Measurements from ENCODE around the gene MYDGF. TPM values are rescaled to one million over a fixed set of nuclear protein-coding genes. Genes with fewer than 3 reads are reported as not detected.

MYDGF gene
- total RNA-seq, 1 donor from 2014 or later, result 23.4 TPM

DNA sequence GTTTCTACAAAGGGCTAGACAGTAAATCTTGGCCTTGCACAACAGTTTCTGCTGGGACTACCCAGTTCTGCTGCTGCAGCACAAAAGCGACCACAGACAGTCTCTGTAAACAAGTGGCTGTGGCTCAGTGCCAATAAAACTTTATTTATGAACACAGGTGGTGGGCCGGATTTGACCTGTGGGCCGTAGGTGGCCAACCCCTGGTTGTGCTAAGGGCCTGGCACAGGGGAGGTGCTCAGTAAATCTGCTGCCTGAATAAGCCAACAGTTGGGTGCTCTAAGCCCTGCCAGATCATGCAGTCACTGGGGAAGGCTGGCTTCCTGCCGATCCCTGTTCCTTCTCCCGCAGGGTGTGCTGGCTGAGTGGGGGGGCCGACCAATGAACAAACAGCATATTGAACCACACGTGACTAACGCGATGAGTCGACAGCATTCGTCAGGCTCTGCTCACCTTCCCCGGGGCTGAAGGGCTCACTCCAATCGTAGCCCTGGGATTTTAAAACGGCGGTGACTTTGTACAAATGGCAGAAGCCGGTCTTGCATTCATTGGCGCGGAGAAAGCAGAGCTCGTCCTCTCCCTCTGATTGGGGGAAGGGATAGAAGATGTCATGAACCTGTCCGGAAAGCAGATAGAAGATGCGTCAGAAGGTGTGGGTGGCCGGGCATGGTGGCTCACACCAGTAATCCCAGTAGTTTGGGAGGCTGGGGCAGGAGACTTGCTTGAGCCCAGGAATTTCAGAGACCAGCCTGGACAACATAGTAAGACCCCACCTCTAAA is 24.3 kb upstream of the MYDGF start:
- no peak for TF ChIP-seq EZH2phosphoT487 (IDR thresholded peaks at IDR 0.05)
- TF ChIP-seq EZH2 (IDR thresholded peaks at IDR 0.05), result no peak
- TF ChIP-seq, protein P1, sequence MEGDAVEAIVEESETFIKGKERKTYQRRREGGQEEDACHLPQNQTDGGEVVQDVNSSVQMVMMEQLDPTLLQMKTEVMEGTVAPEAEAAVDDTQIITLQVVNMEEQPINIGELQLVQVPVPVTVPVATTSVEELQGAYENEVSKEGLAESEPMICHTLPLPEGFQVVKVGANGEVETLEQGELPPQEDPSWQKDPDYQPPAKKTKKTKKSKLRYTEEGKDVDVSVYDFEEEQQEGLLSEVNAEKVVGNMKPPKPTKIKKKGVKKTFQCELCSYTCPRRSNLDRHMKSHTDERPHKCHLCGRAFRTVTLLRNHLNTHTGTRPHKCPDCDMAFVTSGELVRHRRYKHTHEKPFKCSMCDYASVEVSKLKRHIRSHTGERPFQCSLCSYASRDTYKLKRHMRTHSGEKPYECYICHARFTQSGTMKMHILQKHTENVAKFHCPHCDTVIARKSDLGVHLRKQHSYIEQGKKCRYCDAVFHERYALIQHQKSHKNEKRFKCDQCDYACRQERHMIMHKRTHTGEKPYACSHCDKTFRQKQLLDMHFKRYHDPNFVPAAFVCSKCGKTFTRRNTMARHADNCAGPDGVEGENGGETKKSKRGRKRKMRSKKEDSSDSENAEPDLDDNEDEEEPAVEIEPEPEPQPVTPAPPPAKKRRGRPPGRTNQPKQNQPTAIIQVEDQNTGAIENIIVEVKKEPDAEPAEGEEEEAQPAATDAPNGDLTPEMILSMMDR (IDR thresholded peaks at IDR 0.05), result no peak
- H3K4me3 Mint-ChIP-seq, result no peak overlapping the region
- Histone ChIP-seq H3K36me3 (no peaks in the 10 kb centered on the region), H3K27me3 (no peaks in the 10 kb centered on the region), H3K9me3 (ENCODE audit: low read depth) (no peaks in the 10 kb centered on the region), H3K4me1 (no peaks in the 10 kb centered on the region), H3F3A (ENCODE audit: low read depth) (no peaks in the 10 kb centered on the region), H4K20me1 (ENCODE audit: low read depth) (no peaks in the 10 kb centered on the region), H2AFZ (replicated peaks) (no peak overlapping the region), H3K4me2 (no peak overlapping the region), H3K79me2 (ENCODE audit: low read depth) (no peaks in the 10 kb centered on the region), H3K27ac (no peak overlapping the region), H3K9ac (no peak overlapping the region), H3K4me3 (no peak overlapping the region)
- H3K36me3 Mint-ChIP-seq, result peaks cover 20% of the 10 kb centered on the region
- H3K9me3 Mint-ChIP-seq, result no peaks in the 10 kb centered on the region
- H3K4me1 Mint-ChIP-seq, result no peaks in the 10 kb centered on the region
- DNase-seq (ENCODE audit: low spot score), result no peak
- no peaks in the 10 kb centered on the region for H3K27me3 Mint-ChIP-seq (ENCODE audit: insufficient read depth, low read depth)
- no peak overlapping the region for H3K27ac Mint-ChIP-seq

DNA sequence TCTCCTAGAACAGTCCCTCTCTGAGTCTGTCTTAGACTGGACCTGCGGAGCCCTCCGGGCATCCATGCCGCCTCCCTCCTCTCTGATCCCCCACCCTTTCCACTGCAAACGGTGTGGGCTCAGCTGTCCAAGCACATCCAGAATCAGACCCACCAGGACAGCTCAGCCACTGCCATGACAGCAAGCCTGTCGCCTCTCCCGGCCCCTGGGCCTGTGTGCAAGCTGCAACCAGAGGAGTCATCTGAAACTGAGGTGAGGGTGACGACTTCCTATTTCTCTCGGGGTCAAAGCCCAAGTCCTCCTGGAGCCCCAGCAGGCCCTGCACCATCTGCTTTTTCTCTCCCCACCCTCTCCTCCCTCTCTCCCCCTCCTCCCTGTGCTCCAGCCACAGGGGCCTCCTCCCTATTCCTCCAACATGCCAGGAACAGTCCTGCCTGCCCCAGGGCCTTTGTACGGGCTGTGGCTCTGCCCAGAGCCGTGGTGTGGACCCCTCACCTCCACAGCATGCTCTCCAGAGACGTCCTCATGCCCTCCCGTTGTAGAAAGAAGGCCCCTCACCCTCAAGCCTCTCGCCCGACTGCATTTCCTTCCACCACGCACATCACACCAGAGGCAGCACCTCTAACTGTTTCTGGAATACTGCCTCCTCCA is 23.5 kb upstream of the MYDGF start:
- no peak overlapping the region for H3K4me3 ChIP-seq
- Mint-ChIP-seq H3K27ac (no peak overlapping the region), H3K4me3 (no peak overlapping the region), H3K27me3 (ENCODE audit: insufficient read depth, low read depth) (no peaks in the 10 kb centered on the region), H3K4me1 (no peaks in the 10 kb centered on the region), H3K9me3 (no peaks in the 10 kb centered on the region), H3K36me3 (peaks cover 20% of the 10 kb centered on the region)
- H3K27ac ChIP-seq, result no peak overlapping the region
- H3K4me2 ChIP-seq, result no peak overlapping the region
- H2AFZ ChIP-seq (replicated peaks), result no peak overlapping the region
- H3K9ac ChIP-seq, result no peak overlapping the region
- H3F3A ChIP-seq (ENCODE audit: low read depth), result no peaks in the 10 kb centered on the region
- no peaks in the 10 kb centered on the region for H4K20me1 ChIP-seq (ENCODE audit: low read depth)
- no peaks in the 10 kb centered on the region for H3K36me3 ChIP-seq
- H3K4me1 ChIP-seq, result no peaks in the 10 kb centered on the region
- H3K79me2 ChIP-seq (ENCODE audit: low read depth), result no peaks in the 10 kb centered on the region
- H3K27me3 ChIP-seq, result no peaks in the 10 kb centered on the region
- TF ChIP-seq EZH2phosphoT487 (IDR thresholded peaks at IDR 0.05), result no peak
- no peak for TF ChIP-seq EZH2 (IDR thresholded peaks at IDR 0.05)
- TF ChIP-seq, protein P1 (IDR thresholded peaks at IDR 0.05), result no peak
- DNase-seq (ENCODE audit: low spot score), result no peak
- no peaks in the 10 kb centered on the region for H3K9me3 ChIP-seq (ENCODE audit: low read depth)

DNA sequence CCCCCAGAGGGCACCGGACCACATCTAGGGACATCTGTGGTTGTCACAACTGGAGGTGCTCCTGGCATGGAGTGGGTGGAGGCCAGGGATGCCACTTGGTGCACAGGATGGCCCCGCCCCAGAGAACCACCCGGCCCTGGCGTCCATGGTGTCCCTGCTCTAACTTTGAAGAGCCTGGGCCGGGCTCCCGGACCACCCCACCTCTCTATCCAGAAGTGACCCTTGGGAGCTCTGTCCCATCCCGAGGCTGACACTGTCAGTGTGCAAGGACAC is 22.9 kb upstream of the MYDGF start:
- Mint-ChIP-seq H3K36me3 (peaks cover 18% of the 10 kb centered on the region), H3K27me3 (ENCODE audit: insufficient read depth, low read depth) (no peaks in the 10 kb centered on the region), H3K27ac (no peak overlapping the region), H3K4me1 (no peaks in the 10 kb centered on the region), H3K4me3 (no peak overlapping the region), H3K9me3 (no peaks in the 10 kb centered on the region)
- H3K36me3 ChIP-seq, result no peaks in the 10 kb centered on the region
- H3K27me3 ChIP-seq, result no peaks in the 10 kb centered on the region
- no peak overlapping the region for H3K4me2 ChIP-seq
- DNase-seq (ENCODE audit: low spot score), result no peak
- no peaks in the 10 kb centered on the region for H3F3A ChIP-seq (ENCODE audit: low read depth)
- no peaks in the 10 kb centered on the region for H3K4me1 ChIP-seq
- H4K20me1 ChIP-seq (ENCODE audit: low read depth), result no peaks in the 10 kb centered on the region
- H3K79me2 ChIP-seq (ENCODE audit: low read depth), result no peaks in the 10 kb centered on the region
- no peaks in the 10 kb centered on the region for H3K9me3 ChIP-seq (ENCODE audit: low read depth)
- no peak overlapping the region for H3K27ac ChIP-seq
- TF ChIP-seq EZH2 (IDR thresholded peaks at IDR 0.05), result no peak
- TF ChIP-seq EZH2phosphoT487 (IDR thresholded peaks at IDR 0.05), result no peak
- TF ChIP-seq, protein P1 (IDR thresholded peaks at IDR 0.05), result no peak
- no peak overlapping the region for H3K9ac ChIP-seq
- H3K4me3 ChIP-seq, result no peak overlapping the region
- H2AFZ ChIP-seq (replicated peaks), result no peak overlapping the region
